Measurements from ENCODE around the gene CBLL1. TPM values are rescaled to one million over a fixed set of nuclear protein-coding genes. Genes with fewer than 3 reads are reported as not detected.

The CBLL1 gene
- total RNA-seq, result 23.8 and 26.2 TPM in 2 replicates
- long read RNA-seq, full-length matches to known transcripts, result 2 of 5 reads
- long read RNA-seq, partial matches to known transcripts, result 0 of 5 reads
- long read RNA-seq, other reads (novel, unspliced or antisense), result 3 of 5 reads

- H3K4me1 Mint-ChIP-seq (ENCODE audit: unreplicated experiment), result peaks cover 39% of the 10 kb centered on the region
- peak; percentile 80 for TF ChIP-seq CTCF (IDR thresholded peaks at IDR 0.05)
- DNase-seq (ENCODE audit: extremely low spot score, unreplicated experiment), result peak; percentile 99
- H3K9me3 Mint-ChIP-seq (ENCODE audit: unreplicated experiment), result no peaks in the 10 kb centered on the region
- H3K36me3 Mint-ChIP-seq (ENCODE audit: unreplicated experiment), result no peaks in the 10 kb centered on the region
- peak within 1 kb of the TSS; percentile 94 for H3K4me3 Mint-ChIP-seq (ENCODE audit: unreplicated experiment)
- H3K27me3 Mint-ChIP-seq (ENCODE audit: unreplicated experiment), result peaks cover 16% of the 10 kb centered on the region
- H3K27ac Mint-ChIP-seq (ENCODE audit: unreplicated experiment), result peak within 1 kb of the TSS; percentile 100
Measured at GRCh38 chr7:107743567-107744344, at the start of gene CBLL1. TSS of gene CBLL1 (plus strand) at chr7:107744142. CDS start at chr7:107744164, 22 bp downstream.

GRCh38 chr7:107694386-107694785 is 49.6 kb upstream of the CBLL1 start:
- peaks cover 32% of the 10 kb centered on the region for H3K4me1 Mint-ChIP-seq (ENCODE audit: unreplicated experiment)

DNA sequence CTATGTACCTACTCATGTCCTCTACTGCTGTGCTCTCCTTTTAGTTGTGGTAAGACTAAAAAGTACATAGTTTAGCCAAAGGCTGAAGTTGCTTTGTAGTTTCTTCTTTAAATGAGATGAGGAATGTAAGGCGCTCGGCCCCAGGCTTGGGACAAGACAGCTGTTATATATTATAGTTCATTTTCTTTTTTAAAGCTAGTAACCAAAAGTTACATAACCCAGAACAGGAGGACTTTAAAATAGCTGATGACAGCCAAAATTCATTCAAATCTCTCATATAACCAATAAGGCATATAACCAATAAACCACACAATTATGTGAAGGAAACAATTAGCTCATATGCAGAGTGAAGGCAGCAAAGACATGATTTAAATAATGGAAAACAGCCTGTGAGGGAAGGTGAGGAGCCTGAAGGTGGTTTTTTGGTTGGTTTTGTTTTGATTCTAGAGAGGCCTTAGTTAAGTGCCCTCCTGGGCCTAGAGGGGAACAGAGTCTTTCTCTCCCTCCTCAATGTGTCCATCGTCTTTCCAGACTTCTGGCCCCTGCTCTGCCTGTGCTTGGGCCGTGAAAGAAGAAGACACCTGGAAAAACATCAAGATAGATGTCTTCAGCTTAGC is 47.5 kb upstream of the CBLL1 start:
- no peak for DNase-seq (ENCODE audit: extremely low spot score, unreplicated experiment)
- Mint-ChIP-seq H3K27ac (ENCODE audit: unreplicated experiment) (no peak overlapping the region), H3K27me3 (ENCODE audit: unreplicated experiment) (peaks cover 14% of the 10 kb centered on the region), H3K9me3 (ENCODE audit: unreplicated experiment) (no peaks in the 10 kb centered on the region), H3K4me1 (ENCODE audit: unreplicated experiment) (peaks cover 34% of the 10 kb centered on the region), H3K4me3 (ENCODE audit: unreplicated experiment) (no peak overlapping the region), H3K36me3 (ENCODE audit: unreplicated experiment) (peaks cover 2% of the 10 kb centered on the region)
- TF ChIP-seq CTCF (IDR thresholded peaks at IDR 0.05), result no peak

More at GRCh38 chr7:107694386-107694785, 49.6 kb upstream of the CBLL1 start:
- Mint-ChIP-seq H3K4me3 (ENCODE audit: unreplicated experiment) (no peak overlapping the region), H3K9me3 (ENCODE audit: unreplicated experiment) (no peaks in the 10 kb centered on the region), H3K27me3 (ENCODE audit: unreplicated experiment) (peaks cover 14% of the 10 kb centered on the region), H3K36me3 (ENCODE audit: unreplicated experiment) (peaks cover 2% of the 10 kb centered on the region), H3K27ac (ENCODE audit: unreplicated experiment) (no peak overlapping the region)
- no peak for TF ChIP-seq CTCF (IDR thresholded peaks at IDR 0.05)
- no peak for DNase-seq (ENCODE audit: extremely low spot score, unreplicated experiment)

DNA sequence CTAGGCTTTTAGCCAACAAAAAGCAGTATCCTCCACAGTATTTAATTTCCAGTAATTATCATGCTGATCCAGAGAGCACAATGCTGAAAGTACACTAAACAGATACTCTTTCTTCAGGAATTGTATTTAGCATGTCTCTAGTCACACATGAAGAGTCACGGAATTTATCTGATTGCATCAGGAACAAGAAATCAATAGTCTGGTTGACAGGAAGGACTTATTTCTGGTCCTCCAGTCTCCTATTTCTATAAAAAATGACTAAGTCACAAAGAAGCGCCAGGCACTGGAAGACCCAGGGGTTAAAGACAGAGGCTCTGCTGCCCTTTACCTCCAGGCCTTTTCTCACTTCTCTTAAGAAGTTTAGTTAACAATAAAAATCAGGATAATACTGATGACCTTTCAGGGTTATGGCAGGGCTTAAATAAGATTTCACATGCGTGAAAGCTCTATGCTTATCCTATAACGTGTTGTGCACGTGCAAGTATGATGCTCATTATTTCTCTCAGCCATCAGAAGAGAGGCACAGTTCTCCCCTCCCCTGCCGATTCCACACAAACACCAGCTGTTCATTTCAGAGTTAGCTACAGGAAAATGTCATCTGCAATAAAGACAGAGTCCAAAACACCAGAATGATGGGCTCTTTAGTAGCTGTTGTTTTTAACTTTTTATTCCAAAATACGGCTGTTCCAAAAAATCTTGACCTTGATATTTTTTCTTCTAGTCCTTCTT is 46.5 kb upstream of the CBLL1 start:
- no peak for DNase-seq (ENCODE audit: extremely low spot score, unreplicated experiment)
- H3K4me3 Mint-ChIP-seq (ENCODE audit: unreplicated experiment), result no peak overlapping the region
- TF ChIP-seq CTCF (IDR thresholded peaks at IDR 0.05), result no peak
- H3K27ac Mint-ChIP-seq (ENCODE audit: unreplicated experiment), result no peak overlapping the region
- H3K4me1 Mint-ChIP-seq (ENCODE audit: unreplicated experiment), result peaks cover 25% of the 10 kb centered on the region
- H3K36me3 Mint-ChIP-seq (ENCODE audit: unreplicated experiment), result peaks cover 2% of the 10 kb centered on the region
- peaks cover 14% of the 10 kb centered on the region for H3K27me3 Mint-ChIP-seq (ENCODE audit: unreplicated experiment)
- no peaks in the 10 kb centered on the region for H3K9me3 Mint-ChIP-seq (ENCODE audit: unreplicated experiment)

Measured in osteocyte (in vitro differentiated cells).